OCI-LY1 (cell line): ENCODE results near the gene SAFB.

Experiments
- EZH2 ChIP-seq: fragments of 200-600 bp; sonication (generic), shearing (Covaris generic); IDR thresholded peaks from 2 replicates; pipeline ENCODE4 v1.8.0; 2017; ENCODE audit warnings: borderline replicate concordance, mixed run types, mild to moderate bottlenecking, antibody characterized with exemption, low read length, moderate library complexity, mixed read lengths
- TF ChIP-seq, protein P1 (sequence below): fragments of 200-600 bp; sonication (generic), shearing (Covaris generic); IDR thresholded peaks from 2 replicates; pipeline ENCODE4 v1.5.1; 2017; ENCODE audit warnings: mild to moderate bottlenecking, antibody characterized with exemption, low read length, moderate library complexity, mixed read lengths

- TF ChIP-seq, protein P1, sequence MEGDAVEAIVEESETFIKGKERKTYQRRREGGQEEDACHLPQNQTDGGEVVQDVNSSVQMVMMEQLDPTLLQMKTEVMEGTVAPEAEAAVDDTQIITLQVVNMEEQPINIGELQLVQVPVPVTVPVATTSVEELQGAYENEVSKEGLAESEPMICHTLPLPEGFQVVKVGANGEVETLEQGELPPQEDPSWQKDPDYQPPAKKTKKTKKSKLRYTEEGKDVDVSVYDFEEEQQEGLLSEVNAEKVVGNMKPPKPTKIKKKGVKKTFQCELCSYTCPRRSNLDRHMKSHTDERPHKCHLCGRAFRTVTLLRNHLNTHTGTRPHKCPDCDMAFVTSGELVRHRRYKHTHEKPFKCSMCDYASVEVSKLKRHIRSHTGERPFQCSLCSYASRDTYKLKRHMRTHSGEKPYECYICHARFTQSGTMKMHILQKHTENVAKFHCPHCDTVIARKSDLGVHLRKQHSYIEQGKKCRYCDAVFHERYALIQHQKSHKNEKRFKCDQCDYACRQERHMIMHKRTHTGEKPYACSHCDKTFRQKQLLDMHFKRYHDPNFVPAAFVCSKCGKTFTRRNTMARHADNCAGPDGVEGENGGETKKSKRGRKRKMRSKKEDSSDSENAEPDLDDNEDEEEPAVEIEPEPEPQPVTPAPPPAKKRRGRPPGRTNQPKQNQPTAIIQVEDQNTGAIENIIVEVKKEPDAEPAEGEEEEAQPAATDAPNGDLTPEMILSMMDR, result no peak
- TF ChIP-seq EZH2, result no peak
Measured at GRCh38 chr19:5615756-5616327, 7.0 kb upstream of the SAFB start.
